NB4 (cell line): Measurements from ENCODE around the gene TMEM82.

Experiments
- CTCF ChIP-seq: IDR thresholded peaks from one replicate; pipeline ENCODE4 v1.5.1; 2012; ENCODE audit warnings: low read depth, low read length
- MAX ChIP-seq: IDR thresholded peaks from 2 replicates; pipeline ENCODE4 v1.6.1; 2011; ENCODE audit warnings: low read depth, low read length
- MYC ChIP-seq: IDR thresholded peaks from 2 replicates; pipeline ENCODE4 v1.6.1; 2011; ENCODE audit warnings: low read depth, low read length
- POLR2A ChIP-seq: IDR thresholded peaks from 2 replicates; pipeline ENCODE4 v1.6.1; 2011; ENCODE audit warnings: mild to moderate bottlenecking; ENCODE audit not compliant: insufficient read length; ENCODE audit errors: extremely low read depth

- TF ChIP-seq POLR2A (no peak), CTCF (no peak), MAX (no peak), MYC (no peak)
These were observed 39.4 kb upstream of the TMEM82 start for GRCh38 chr1:15702722-15703550.
